HepG2 (cell line): ENCODE measurements around the gene GANC. TPM values are rescaled to one million over a fixed set of nuclear protein-coding genes. Genes with fewer than 3 reads are reported as not detected.

Experiments used
- ATAC-seq: fragments of 200-7000 bp; cut with Tn5 transposase; 3 replicates; pipeline ENCODE4 v1.9.1; 2020; ENCODE audit warnings: mild to moderate bottlenecking, moderate library complexity
- BruUV-seq: library from RNA; stranded (reverse); fragments of 400-500 nt; replicated peaks from 2 replicates; lab custom pipeline; 2021; lab: Mats Ljungman, UMichigan
- CTCF ChIA-PET: fragments of 300-600 bp; formaldehyde crosslinking; extraction: SDS; loops from one replicate; lab custom pipeline; 2021; ENCODE audit warnings: low total read pairs, inconsistent platforms, low intra/inter-chr PET ratio; lab: Yijun Ruan, JAX
- POLR2A ChIA-PET: fragments of 350-600 bp; sonication (Branson Sonifier 250); formaldehyde crosslinking; loops from one replicate; lab custom pipeline; 2020; ENCODE audit warnings: antibody characterized with exemption, inconsistent platforms; lab: Yijun Ruan, JAX
- DNase-seq: peaks from one replicate; pipeline ENCODE4 v3.0.0-alpha.2; 2015; ENCODE audit warnings: low spot score
- FAIRE-seq: peaks from 3 replicates; lab custom pipeline; 2011; peaks lifted over from hg19 to GRCh38; lab: Jason Lieb, UNC
- H2AFZ ChIP-seq: one replicate; pipeline ENCODE4 v1.6.1; 2011; ENCODE audit warnings: low read length, inconsistent platforms
- H3K27ac ChIP-seq: fragments of 300-600 bp; 3 replicates; pipeline ENCODE4 v1.8.0; 2011; ENCODE audit warnings: mixed run types, mild to moderate bottlenecking, mixed read lengths, low read length, inconsistent platforms; ENCODE audit not compliant: insufficient read depth; ENCODE audit errors: extremely low read length
- H3K27me3 ChIP-seq, 2 experiments: fragments of 200-600 bp in 1 of 2; 2 replicates in 1 of 2; 3 replicates in 1 of 2; pipeline versions ENCODE4 v1.6.0 to v1.8.0; 2011; ENCODE audit warnings: low read length in 2 of 2, mild to moderate bottlenecking in 2 of 2, moderate library complexity in 2 of 2, inconsistent platforms in 1 of 2; ENCODE audit not compliant: insufficient read depth in 2 of 2, control insufficient read depth in 1 of 2
- H3K36me3 ChIP-seq, 2 experiments: fragments of 200-600 bp in 1 of 2; replicated peaks in 1 of 2; 2 replicates in 1 of 2; 3 replicates in 1 of 2; pipeline versions ENCODE4 v1.5.1 to v1.8.0; 2011; ENCODE audit warnings: low read length in 2 of 2, inconsistent platforms in 1 of 2; ENCODE audit not compliant: insufficient read depth in 2 of 2, control insufficient read depth in 1 of 2
- H3K4me1 ChIP-seq: 2 replicates; pipeline ENCODE4 v1.5.1; 2012; ENCODE audit warnings: low read length, inconsistent platforms; ENCODE audit not compliant: insufficient read depth
- H3K4me2 ChIP-seq: 2 replicates; pipeline ENCODE4 v1.6.0; 2011; ENCODE audit warnings: low read depth, low read length, inconsistent platforms
- H3K4me3 ChIP-seq, 3 experiments: fragments of 200-600 bp in 1 of 3; sonication (generic), shearing (Covaris generic) in 1 of 3; replicated peaks in 1 of 3; 2 replicates each; pipeline ENCODE4 v1.5.1; 2011 to 2016; ENCODE audit warnings: low read length in 3 of 3, inconsistent platforms in 2 of 3, low read depth in 2 of 3, mild to moderate bottlenecking in 2 of 3, control low read depth in 1 of 3, mixed read lengths in 1 of 3; ENCODE audit not compliant: insufficient read depth in 1 of 3
- H3K79me2 ChIP-seq: one replicate; pipeline ENCODE4 v1.6.1; 2011; ENCODE audit warnings: low read length, inconsistent platforms; ENCODE audit not compliant: insufficient read depth
- H3K9ac ChIP-seq: 2 replicates; pipeline ENCODE4 v1.6.0; 2011; ENCODE audit warnings: mild to moderate bottlenecking, low read depth, low read length, inconsistent platforms; ENCODE audit not compliant: insufficient read depth
- H3K9me3 ChIP-seq: 2 replicates; pipeline ENCODE4 v1.5.1; 2012; ENCODE audit warnings: mild to moderate bottlenecking, low read length
- H4K20me1 ChIP-seq: 2 replicates; pipeline ENCODE4 v1.6.0; 2011; ENCODE audit warnings: inconsistent platforms, mild to moderate bottlenecking, low read length, moderate library complexity; ENCODE audit not compliant: insufficient read depth
- GTF2F1 ChIP-seq: fragments of 150-350 bp; IDR thresholded peaks from 2 replicates; pipeline ENCODE4 v1.6.1; 2014; ENCODE audit warnings: low read length
- IKZF1 ChIP-seq: fragments of 450-650 bp; IDR thresholded peaks from 2 replicates; pipeline ENCODE4 v1.7.1; 2016
- KAT7 ChIP-seq: IDR thresholded peaks from 2 replicates; pipeline ENCODE4 v1.6.1; 2018; ENCODE audit warnings: borderline replicate concordance, missing compliant biosample characterization
- LCORL ChIP-seq, 2 experiments: fragments of 450-650 bp in 1 of 2; sonication (generic) in 1 of 2; formaldehyde crosslinking in 1 of 2; IDR thresholded peaks; 2 replicates each; pipeline versions ENCODE4 v1.5.0 to v1.6.1; 2017 to 2020; ENCODE audit warnings: antibody characterized with exemption in 1 of 2, missing genetic modification reagents in 1 of 2
- ZNF12 ChIP-seq: sonication (generic); formaldehyde crosslinking; IDR thresholded peaks from 2 replicates; pipeline ENCODE4 v1.5.0; 2020; ENCODE audit warnings: missing genetic modification reagents
- ZNF138 ChIP-seq: sonication (generic); formaldehyde crosslinking; IDR thresholded peaks from 2 replicates; pipeline ENCODE4 v1.5.0; 2020; ENCODE audit warnings: mild to moderate bottlenecking, low read depth, missing genetic modification reagents
- ZNF232 ChIP-seq: sonication (generic); formaldehyde crosslinking; IDR thresholded peaks from 2 replicates; pipeline ENCODE4 v1.4.0; 2020; ENCODE audit warnings: missing genetic modification reagents, borderline replicate concordance
- ZNF329 ChIP-seq: sonication (generic); formaldehyde crosslinking; IDR thresholded peaks from 2 replicates; pipeline ENCODE4 v1.9.0; 2021; ENCODE audit warnings: low read depth, mild to moderate bottlenecking, missing genetic modification reagents
- ZNF333 ChIP-seq: sonication (generic); formaldehyde crosslinking; IDR thresholded peaks from 2 replicates; pipeline ENCODE4 v1.4.0; 2020; ENCODE audit warnings: mild to moderate bottlenecking, missing genetic modification reagents, borderline replicate concordance
- ZSCAN31 ChIP-seq: sonication (generic); formaldehyde crosslinking; IDR thresholded peaks from 2 replicates; pipeline ENCODE4 v1.5.0; 2020; ENCODE audit warnings: low read depth, mild to moderate bottlenecking, missing genetic modification reagents
- in situ Hi-C: cut with HindIII; loops from 2 replicates; pipeline ENCODE4 v1.10.0; 2017; ENCODE audit warnings: low pct_unique_long_range_greater_than_20kb; ENCODE audit not compliant: extremely low pct_ligation_motif_present
- intact Hi-C: fragments of 100-400 bp; cut with micrococcal nuclease; formaldehyde crosslinking; loops from one replicate; pipeline ENCODE4 v1.10.0; 2022; ENCODE audit not compliant: unreplicated experiment
- polyA plus RNA-seq, 8 experiments: library from polyadenylated mRNA; depleted of rRNA in 3 of 8; stranded (reverse) in 7 of 8; unstranded in 1 of 8; fragments of >200 nt; fragmentation: Illumina TruSeq in 4 of 8; extraction: Trizol in 4 of 8; gene quantifications; 2 replicates each; pipeline versions ENCODE4 v1.2.1 to v1.2.3, GENCODE V29; 2011 to 2016; ENCODE audit warnings: low read depth in 4 of 8, missing spikeins in 1 of 8, mixed read lengths in 1 of 8; ENCODE audit not compliant: insufficient read depth in 1 of 8
- total RNA-seq, 5 experiments: library from RNA; depleted of rRNA; stranded (reverse); fragments of >200 nt; fragmentation: Illumina TruSeq; extraction: Trizol; gene quantifications; 2 replicates each; pipeline ENCODE4 v1.2.3, GENCODE V29; 2016; ENCODE audit warnings: low read depth in 1 of 5
- TF ChIP-seq, protein P1 (sequence below): sonication (generic); formaldehyde crosslinking; IDR thresholded peaks from 2 replicates; pipeline ENCODE4; 2020; ENCODE audit warnings: missing genetic modification reagents, mild to moderate bottlenecking, borderline replicate concordance
- TF ChIP-seq, protein P2 (sequence below): IDR thresholded peaks from 2 replicates; pipeline ENCODE4 v1.6.1; 2016; ENCODE audit warnings: low read depth, missing genetic modification reagents, missing compliant biosample characterization
- TF ChIP-seq, protein P3 (sequence below): sonication (generic); formaldehyde crosslinking; IDR thresholded peaks from 2 replicates; pipeline ENCODE4 v1.5.0; 2020; ENCODE audit warnings: missing genetic modification reagents

Gene GANC
- total and polyA plus RNA-seq, 2 of the 13 experiments (the other 11 are each of a cell fraction or from before 2014, with no cell fraction given): 17.0 to 21.0 TPM

DNA sequence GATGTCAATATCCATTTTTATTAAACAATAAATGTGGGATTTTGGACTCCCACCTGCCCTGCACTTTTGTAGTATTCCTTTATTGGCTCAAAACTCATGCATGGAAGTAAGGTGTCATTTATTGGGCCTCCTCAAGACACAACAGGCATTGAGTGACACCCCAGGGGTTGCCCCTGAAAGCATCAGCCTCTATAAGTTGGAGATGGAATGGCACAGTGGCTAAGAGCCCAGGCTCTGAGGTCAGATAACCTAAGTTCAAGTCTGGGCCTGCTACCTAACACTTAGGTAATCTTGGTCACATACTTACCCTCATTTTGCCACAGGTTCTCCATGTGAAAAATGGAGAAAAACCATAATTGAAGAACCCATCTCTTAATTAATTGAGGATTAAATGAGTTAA is 90.9 kb downstream of the GANC start:
- no peak overlapping the region for H3K4me2 ChIP-seq
- H3K27ac ChIP-seq: no peak overlapping the region
- intact Hi-C loops (no loop called here), in situ Hi-C loops (no loop called here)
- H3K79me2 ChIP-seq: no peaks in the 10 kb centered on the region
- H3K4me1 ChIP-seq: no peaks in the 10 kb centered on the region
- DNase-seq: no peak
- BruUV-seq: no TSS peak
- no peak overlapping the region for H2AFZ ChIP-seq
- no peak overlapping the region for H3K9ac ChIP-seq
- ChIA-PET CTCF (no interaction called here), POLR2A (no interaction called here)
- no peaks in the 10 kb centered on the region for H3K9me3 ChIP-seq
- no peaks in the 10 kb centered on the region; a peak in 1 of 5 replicates for H3K27me3 ChIP-seq
- no peak for FAIRE-seq
- no peak for TF ChIP-seq IKZF1
- TF ChIP-seq, protein P1, sequence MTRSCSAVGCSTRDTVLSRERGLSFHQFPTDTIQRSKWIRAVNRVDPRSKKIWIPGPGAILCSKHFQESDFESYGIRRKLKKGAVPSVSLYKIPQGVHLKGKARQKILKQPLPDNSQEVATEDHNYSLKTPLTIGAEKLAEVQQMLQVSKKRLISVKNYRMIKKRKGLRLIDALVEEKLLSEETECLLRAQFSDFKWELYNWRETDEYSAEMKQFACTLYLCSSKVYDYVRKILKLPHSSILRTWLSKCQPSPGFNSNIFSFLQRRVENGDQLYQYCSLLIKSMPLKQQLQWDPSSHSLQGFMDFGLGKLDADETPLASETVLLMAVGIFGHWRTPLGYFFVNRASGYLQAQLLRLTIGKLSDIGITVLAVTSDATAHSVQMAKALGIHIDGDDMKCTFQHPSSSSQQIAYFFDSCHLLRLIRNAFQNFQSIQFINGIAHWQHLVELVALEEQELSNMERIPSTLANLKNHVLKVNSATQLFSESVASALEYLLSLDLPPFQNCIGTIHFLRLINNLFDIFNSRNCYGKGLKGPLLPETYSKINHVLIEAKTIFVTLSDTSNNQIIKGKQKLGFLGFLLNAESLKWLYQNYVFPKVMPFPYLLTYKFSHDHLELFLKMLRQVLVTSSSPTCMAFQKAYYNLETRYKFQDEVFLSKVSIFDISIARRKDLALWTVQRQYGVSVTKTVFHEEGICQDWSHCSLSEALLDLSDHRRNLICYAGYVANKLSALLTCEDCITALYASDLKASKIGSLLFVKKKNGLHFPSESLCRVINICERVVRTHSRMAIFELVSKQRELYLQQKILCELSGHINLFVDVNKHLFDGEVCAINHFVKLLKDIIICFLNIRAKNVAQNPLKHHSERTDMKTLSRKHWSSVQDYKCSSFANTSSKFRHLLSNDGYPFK (CRISPR knock-in tag): no peak
- no peak for TF ChIP-seq KAT7 (CRISPR knock-in tag)
- TF ChIP-seq, protein P2, sequence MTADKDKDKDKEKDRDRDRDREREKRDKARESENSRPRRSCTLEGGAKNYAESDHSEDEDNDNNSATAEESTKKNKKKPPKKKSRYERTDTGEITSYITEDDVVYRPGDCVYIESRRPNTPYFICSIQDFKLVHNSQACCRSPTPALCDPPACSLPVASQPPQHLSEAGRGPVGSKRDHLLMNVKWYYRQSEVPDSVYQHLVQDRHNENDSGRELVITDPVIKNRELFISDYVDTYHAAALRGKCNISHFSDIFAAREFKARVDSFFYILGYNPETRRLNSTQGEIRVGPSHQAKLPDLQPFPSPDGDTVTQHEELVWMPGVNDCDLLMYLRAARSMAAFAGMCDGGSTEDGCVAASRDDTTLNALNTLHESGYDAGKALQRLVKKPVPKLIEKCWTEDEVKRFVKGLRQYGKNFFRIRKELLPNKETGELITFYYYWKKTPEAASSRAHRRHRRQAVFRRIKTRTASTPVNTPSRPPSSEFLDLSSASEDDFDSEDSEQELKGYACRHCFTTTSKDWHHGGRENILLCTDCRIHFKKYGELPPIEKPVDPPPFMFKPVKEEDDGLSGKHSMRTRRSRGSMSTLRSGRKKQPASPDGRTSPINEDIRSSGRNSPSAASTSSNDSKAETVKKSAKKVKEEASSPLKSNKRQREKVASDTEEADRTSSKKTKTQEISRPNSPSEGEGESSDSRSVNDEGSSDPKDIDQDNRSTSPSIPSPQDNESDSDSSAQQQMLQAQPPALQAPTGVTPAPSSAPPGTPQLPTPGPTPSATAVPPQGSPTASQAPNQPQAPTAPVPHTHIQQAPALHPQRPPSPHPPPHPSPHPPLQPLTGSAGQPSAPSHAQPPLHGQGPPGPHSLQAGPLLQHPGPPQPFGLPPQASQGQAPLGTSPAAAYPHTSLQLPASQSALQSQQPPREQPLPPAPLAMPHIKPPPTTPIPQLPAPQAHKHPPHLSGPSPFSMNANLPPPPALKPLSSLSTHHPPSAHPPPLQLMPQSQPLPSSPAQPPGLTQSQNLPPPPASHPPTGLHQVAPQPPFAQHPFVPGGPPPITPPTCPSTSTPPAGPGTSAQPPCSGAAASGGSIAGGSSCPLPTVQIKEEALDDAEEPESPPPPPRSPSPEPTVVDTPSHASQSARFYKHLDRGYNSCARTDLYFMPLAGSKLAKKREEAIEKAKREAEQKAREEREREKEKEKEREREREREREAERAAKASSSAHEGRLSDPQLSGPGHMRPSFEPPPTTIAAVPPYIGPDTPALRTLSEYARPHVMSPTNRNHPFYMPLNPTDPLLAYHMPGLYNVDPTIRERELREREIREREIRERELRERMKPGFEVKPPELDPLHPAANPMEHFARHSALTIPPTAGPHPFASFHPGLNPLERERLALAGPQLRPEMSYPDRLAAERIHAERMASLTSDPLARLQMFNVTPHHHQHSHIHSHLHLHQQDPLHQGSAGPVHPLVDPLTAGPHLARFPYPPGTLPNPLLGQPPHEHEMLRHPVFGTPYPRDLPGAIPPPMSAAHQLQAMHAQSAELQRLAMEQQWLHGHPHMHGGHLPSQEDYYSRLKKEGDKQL (CRISPR knock-in tag): no peak
- no peak for TF ChIP-seq ZNF138 (CRISPR knock-in tag)
- TF ChIP-seq ZNF12 (CRISPR knock-in tag): no peak
- TF ChIP-seq, protein P3, sequence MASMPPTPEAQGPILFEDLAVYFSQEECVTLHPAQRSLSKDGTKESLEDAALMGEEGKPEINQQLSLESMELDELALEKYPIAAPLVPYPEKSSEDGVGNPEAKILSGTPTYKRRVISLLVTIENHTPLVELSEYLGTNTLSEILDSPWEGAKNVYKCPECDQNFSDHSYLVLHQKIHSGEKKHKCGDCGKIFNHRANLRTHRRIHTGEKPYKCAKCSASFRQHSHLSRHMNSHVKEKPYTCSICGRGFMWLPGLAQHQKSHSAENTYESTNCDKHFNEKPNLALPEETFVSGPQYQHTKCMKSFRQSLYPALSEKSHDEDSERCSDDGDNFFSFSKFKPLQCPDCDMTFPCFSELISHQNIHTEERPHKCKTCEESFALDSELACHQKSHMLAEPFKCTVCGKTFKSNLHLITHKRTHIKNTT: no peak
- TF ChIP-seq LCORL (IDR thresholded peaks at IDR 0.05): no peak
- TF ChIP-seq LCORL (CRISPR knock-in tag; IDR thresholded peaks at IDR 0.05): no peak
- no peak for TF ChIP-seq ZNF333 (CRISPR knock-in tag)
- no peak for TF ChIP-seq ZNF329
- no peak for TF ChIP-seq ZNF232 (CRISPR knock-in tag)
- TF ChIP-seq GTF2F1: no peak
- no peak for TF ChIP-seq ZSCAN31 (CRISPR knock-in tag)
- ATAC-seq: no peak
- no peaks in the 10 kb centered on the region for H4K20me1 ChIP-seq
- H3K36me3 ChIP-seq: no peaks in the 10 kb centered on the region
- no peak overlapping the region for H3K4me3 ChIP-seq
